Hematopoietic multipotent progenitor cell treated with erythropoietin and hydrocortisone succinate and interleukin-3 and kit ligand, for 4 days (in vitro differentiated cells): Measurements from ENCODE around the gene ARL4D.
"Not testable (repeated sequence)": the region's sequence is repeated elsewhere in the genome, so short reads cannot be mapped to it uniquely, and the experiment has no call there.

Experiments
- DNase-seq: peaks from one replicate; pipeline ENCODE4 v3.0.0-alpha.2; 2015

ARL4D gene

DNA sequence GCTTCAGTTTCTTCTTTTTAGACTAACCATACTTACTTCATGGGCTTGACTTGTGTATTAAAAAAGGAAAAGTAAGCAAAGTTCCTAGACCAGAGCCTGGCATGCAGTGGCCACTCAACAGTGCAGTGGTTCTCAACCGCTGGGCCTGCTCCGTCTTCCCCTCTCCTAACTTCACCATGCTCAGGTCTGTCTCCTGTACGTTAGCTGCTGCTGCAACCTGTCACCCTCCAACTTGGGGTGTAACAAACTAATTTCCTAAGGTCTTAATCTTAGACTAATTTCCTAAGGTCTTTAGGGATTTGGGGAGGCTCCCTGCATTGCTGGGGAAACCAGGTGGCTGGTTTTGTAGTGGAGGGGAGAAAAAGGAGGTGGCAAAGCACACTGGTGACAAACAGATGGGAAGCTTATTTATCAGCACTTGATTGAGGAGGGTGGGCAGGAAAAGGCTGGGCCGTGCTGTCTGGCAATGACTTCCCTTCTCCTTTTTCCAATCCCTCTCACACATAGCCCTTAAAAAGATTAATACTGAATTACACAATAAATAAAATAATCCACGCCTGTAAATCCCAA, 2.2 kb upstream of the ARL4D start:
- DNase-seq, result peak; percentile 27

DNA sequence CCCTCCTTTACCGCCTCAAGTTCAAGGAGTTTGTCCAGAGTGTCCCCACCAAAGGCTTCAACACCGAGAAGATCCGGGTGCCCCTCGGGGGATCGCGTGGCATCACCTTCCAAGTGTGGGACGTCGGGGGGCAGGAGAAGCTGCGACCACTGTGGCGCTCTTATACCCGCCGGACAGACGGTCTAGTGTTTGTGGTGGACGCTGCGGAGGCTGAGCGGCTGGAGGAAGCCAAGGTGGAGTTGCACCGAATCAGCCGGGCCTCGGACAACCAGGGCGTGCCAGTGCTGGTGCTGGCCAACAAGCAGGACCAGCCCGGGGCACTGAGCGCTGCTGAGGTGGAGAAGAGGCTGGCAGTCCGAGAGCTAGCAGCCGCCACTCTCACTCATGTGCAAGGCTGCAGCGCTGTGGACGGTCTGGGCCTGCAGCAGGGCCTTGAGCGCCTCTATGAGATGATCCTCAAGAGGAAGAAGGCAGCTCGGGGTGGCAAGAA, 1.1 kb downstream of the ARL4D start:
- no peak for DNase-seq

DNA sequence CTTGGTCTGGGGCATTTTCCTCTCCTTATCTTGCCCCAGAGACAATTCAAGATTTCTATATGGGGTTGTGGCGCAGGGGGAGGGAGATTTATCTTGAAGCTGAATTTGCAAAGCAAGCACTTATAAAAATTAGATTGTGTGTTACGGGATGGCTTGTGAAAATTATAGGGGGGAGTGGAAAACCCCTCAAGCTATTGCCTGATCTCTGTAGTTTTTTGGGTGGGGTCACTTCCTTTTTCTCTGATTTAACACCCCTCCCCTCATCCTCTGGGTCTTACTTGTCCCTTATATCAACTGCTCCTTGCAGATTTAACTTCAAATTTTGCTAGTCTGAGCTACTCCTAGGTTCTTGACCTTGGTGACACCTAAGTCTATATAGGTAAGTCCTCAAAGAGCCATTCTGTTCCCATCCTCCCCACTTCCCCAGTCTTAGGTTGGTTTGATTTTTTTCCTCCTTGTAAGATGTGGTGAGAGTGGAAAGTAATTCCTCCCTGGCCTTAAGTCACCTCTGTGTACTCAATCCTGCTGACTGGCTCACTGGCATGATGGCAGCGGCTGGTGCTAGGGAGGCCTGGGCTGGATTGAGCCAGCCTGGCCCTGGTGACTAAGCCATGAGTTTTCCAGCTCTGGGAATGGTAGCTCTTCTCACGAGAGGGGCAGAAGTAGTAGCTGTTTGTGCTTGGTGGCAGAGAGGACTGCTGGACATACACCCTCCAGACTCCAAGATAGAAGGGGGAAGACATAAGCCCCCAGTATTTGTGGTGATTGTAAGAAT, 2.3 kb downstream of the ARL4D start:
- no peak for DNase-seq

DNA sequence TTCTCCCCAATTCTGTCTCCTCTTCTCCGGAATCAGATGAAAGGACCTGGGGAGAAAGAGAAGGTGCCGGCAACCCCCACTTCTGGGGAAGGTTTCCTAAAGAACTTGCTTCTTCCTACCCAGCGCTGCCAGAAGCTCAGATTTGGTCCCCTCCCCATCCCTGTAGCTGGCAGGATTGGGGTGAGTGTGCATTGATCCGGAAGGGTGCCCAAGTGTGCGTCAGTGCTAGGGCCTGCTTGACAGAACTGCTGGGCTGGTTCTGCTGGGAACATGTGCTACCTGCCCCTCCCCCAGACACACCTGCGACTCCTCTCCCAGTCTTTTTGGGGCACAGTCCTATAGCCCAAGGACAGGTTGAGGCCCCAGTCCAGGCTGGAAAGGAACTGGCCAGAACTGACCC, 3.3 kb downstream of the ARL4D start:
- no peak for DNase-seq

DNA sequence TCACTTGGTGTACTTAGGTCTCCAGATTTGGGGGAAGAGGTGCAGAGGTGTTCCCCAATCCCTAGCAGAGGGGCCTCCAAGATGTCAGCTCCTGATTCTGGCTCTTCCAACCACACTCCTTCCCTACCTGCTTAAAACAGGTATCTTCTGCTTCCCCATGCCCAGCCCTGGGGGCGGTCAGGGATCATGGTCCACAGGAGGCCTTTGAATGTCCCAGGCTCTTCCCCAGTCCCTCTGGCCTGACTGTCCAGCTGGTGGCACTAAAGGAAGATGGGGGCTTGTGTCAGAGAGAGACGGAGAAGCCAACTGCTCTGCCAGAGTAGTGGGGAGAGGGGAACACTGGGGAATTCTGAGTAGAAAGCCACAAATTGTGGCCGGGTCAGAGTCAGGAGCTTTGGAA, 3.8 kb downstream of the ARL4D start:
- no peak for DNase-seq

DNA sequence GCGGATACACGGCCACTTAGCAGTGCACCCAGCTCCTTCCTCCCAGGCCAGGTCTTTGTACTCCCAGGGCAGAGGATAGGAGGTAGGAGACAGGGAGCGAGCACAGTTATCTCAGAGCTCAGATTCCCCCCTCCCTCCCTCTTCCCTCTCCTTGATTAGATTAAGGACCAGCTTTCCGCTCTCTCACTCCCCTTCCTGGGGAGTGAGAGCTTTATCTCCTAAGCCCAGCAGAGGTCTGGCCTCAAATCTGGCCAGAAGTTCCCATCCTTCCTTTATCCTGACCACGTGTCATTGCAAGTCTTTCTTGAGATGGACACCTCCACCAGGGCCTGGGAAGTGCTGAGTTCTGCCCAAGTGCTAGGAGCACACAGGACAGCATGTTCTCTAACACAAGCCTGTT, 5.1 kb downstream of the ARL4D start:
- DNase-seq, result peak; percentile 24

DNA sequence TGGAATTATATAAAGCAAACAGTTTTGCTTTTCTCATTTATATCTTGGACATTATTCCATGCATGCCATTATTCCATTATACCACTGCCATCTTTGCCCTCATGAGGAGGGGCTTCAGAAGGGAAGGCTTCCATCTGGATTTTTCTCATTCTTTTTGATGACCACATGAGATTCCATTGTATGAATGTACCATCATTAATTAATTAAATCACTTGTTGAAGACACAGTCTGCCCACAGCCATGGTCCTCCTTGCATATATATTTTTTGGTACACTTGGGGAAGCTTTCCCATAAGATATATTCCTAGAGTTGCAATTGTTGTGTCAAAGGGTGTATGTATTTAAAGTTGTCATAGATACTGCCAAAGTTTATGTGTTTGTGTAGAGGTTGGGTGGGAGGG, 7.1 kb downstream of the ARL4D start:
- DNase-seq, result no peak

DNA sequence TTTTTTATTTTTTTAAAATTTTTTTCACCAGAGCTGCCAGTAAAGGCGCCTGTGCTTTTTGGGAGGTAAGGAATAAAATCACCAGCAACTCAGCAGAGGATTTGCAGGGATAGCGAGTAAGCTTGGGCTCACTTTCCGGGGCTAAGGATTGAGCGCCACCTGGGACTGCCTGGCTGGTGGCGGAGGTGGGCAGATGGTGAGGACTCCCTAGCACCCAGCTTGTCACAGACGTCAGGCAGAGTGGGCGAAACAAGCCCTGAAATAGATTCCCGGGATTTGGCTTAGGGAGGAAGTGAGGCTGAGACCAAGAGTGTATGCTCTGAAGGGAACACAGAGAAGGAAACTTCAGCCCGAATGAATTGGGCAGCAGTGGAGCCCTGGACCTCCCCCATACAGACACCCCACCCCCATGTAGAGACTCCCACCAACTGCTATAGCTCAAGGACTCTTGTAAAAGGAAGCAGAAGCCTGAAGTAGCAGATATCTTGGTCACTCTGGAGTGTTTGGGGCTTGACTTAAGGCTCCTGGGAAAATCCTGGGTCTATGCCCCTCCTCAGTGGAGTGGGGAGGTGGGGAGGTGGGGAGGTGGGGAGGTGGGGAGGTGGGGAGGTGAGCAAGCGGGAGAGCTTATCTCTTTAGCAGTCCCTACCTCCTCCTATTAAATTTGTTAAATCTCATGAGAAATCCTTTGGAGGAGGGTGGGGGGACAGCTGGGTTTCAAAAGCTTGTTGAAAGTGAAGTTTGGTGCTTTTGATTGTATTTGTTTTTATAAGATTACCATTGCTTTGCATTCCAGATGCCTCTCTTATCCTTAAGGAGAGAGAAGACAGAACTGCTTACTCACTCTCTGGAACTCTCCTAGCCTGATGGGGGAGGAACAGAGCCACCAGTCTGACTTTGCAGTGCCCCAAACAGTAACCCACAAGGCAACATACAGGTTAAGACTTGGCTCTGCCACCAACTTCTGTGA, 8.2 kb downstream of the ARL4D start:
- no peak for DNase-seq

DNA sequence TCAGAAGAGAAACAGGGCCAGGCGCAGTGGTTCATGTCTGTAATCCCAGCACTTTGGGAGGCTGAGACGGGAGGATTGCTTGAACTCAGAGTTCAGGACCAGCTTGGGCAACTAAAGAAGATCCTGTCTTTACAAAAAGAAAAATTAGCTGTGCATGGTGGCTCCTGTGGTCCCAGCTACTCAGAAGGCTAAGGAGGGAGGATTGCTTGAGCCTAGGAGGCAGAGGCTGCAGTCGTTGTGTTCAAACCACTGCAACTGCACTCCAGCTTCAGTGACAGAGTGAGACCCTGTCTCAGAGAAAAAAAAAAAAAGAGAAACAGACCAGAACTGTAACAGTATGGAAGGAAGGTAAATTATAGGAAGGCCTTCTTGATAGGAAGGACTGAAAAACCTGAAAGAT, 10.3 kb downstream of the ARL4D start:
- no peak for DNase-seq

DNA sequence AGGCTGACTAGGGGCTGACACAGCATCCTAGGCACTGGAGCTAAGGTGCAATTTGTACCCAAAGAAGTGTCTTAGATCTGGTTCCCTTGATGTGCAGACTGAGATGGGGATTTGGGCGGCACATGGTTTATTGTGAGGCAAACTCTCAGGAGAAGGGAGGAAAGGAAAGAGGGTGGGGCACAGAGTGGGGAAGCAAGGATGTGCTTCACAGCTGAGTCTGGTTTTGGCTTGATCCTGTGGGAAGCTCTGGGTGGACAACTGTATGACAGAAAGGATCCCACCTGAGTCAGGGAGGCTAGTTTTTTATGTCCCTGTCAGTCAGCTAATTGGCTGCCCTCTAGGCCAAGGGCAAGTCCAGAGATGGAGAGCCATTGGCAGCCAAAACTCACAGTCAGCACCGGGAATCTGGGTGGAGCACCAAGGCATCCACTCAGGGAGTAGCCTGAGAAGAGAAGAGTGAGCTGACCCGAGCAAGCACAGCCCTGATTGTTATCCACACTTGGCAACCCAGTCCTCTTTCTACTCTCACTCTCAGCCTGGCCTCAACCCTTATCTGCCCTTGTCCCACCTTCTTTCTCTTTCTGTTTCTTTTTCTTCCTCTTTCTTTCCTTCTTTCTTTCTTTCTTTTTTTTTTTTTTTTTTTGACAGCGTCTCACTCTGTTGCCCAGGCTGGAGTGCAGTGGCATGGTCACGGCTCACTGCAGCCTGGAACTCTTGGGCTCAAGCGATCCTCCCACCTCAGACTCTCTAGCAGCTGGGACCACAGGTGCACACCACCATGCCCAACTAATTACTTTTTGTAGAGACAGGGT, 12.0 kb downstream of the ARL4D start:
- peak; percentile 28 for DNase-seq

DNA sequence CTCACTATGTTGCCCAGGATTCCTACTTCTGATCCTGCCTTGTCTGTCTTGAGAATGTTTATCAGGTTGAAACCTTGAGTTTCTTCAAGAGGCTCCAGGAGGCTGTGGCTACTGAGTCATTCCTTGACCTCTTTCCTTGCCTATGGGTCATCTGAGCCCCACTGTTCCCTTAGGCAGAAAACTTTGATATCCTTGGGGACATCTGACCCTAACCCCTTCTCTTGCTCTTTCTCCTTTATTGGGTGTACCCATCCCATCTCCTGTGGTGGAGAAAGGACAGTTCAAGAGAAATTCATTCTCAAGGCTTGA, 12.5 kb downstream of the ARL4D start:
- no peak for DNase-seq

DNA sequence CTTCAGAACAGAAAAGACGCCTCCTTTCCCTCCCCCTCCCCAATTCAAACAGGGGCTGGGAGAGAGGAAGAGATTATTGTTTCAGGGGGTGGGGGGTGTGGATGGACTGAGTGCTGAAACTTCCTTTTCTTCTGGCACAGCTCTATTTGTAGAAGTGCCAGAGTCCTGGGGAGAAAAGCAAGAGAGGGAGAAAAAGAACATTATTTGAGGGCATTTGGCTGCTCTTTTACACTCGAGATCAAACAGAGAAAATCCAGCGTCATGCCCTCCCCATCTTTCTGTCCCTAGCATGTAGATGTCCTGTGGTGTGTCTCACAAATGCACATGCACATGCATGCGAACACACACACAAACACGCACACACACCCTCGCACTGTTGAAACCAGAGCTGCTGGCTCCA, 13.0 kb downstream of the ARL4D start:
- no peak for DNase-seq

DNA sequence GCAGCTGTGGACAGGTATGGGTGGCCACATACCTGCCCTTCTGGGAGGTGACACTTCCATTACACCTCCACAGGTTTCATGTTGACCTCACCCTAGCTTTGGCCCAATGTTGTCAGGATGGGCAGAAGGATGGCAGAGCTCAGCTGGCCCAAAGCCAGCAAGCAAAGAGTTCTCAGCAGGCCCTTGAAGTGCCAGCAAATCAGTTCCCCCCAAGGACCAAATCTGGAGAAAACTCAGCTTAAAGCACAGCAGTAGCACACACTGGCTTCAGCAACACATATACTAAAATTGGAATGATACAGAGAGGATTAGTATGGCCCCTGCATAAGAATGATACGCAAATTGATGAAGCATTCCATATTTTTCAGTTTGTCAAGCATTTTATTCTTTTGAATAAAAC, 13.4 kb downstream of the ARL4D start:
- no peak for DNase-seq

DNA sequence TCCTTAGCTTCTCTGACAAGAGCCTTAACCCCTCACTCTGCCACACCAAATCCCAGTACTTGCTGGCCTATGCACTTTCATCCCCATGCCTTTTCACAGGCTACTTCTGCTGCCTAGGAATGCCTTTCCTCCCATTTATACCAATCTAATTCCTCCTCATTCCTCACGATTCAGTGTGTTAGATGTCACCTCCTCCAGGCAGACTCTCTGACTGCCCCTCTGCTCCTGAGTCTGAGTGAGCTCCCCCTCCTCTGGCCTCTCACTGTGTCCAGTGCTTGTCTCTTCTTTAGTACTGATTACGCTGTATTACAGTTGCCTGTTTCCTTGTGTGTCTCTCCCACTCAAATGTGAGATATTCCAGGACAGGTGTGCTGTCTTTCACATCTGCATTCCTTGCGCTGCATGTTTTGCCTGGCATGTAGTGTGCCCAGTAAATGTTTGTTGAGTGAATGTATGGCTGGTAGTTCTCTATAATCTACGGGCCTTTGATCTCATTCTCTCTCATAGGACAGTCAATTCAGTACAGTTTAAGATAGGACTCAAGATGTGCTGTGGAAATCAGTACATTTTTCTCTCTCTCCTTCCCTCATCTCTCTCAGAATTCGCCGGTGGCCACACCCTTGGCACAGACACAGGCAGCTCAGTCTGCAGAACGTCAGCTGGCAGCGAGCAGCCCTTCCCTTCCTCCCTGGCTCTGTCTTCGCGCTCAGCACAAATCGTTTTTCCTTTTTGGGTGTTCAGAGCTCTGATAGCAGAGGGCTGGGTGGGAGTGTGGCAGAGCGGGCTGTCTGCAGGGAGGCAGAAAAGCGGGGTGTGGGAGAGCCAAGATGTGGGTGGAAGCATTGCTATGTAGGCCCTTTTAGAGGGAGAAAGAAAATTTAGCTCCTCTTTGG, 18.5 kb downstream of the ARL4D start:
- peak; percentile 55 for DNase-seq

DNA sequence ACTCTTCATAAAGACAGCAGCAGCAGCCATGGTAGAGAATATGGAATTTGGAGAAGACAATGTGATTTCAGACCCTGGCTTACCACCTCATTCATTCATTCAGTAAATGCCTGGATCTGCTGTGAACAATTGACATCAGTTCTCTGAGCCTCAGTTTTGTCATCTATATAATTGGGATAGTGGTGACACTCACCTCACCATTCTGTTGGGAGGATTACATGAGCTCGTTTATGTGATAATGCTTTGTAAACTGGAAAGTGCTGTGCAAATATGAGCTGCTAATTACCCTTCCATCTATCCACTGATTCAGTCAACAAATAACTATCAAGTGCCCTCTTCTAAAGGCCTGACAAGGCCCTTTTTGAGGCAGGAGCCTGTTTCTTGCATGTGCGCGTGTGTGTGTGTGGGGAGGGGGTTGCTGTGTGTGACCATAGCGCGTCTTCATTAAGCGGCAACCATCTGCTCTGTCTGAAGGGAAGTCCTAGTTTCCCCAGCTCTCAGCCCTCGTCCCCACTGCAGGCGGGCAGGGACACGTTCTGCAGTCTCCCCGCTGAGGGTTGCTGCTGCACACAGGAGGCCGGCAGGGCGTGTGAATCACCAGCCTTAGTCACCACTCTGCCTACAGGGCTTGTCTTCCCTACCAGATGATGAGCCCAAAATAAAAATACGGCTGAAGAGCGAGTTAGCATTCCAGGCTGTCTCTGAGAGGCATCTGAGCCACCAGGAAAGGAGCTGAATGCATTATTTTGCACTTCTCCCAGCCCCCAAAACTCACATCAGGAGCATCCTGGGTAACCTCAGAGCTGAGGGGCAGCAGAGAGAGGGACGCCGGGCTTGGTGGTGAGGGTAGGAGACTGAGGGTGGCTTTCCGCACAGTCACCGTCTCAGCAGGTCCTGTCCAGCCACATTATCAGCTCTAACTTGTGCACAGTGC, 19.9 kb downstream of the ARL4D start:
- DNase-seq, result peak; percentile 53

DNA sequence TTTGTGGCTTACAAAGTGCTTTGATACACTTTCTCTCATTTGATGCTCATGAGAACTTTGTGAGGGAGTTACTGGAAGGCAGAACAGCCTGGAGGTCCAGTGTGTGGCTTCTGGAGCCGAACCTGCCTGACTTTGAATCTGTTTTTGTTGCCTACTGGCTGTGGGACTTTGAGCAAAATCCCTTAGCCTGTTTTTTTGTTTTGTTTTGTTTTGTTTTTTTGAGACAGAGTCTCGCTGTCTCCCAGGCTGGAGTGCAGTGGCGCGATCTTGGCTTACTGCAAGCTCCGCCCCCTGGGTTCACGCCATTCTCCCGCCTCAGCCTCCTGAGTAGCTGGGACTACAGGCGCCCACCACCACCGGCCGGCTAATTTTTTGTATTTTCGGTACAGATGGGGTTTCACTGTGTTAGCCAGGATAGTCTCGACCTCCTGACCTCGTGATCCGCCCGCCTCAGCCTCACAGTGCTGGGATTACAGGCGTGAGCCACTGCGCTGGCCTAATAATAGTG, 20.6 kb downstream of the ARL4D start:
- not testable (repeated sequence) for DNase-seq

DNA sequence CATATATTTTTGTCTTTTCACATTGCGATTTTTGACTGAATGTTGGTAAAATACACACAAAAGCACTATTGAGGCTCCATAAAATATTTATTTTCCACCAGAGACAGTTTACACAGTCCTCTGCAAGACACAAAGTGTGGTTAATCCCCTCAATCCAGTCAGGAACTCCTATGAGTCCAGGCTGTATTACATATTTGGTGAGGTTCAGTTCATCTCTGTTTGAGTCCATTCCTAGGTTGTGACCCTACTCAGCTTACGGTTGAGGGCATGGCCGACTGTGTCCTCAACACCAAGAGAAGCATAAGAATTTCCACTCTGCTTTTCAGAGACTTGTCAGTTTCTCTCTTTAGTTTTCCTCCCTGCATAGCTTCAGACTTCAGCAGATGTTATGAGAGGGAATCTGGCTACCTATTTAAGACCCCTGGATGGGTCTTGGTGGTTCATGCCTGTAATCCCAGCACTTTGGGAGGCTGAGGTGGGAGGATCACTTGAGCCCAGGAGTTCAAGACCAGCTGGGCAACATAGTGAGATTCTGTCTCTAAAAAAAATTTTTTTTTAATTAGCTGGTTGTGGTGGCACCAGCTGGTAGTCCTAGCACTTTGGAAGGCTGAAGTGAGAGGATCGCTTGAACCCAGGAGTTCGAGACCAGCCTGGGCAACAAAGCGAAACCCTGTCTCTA, 25.1 kb downstream of the ARL4D start:
- DNase-seq, result no peak

DNA sequence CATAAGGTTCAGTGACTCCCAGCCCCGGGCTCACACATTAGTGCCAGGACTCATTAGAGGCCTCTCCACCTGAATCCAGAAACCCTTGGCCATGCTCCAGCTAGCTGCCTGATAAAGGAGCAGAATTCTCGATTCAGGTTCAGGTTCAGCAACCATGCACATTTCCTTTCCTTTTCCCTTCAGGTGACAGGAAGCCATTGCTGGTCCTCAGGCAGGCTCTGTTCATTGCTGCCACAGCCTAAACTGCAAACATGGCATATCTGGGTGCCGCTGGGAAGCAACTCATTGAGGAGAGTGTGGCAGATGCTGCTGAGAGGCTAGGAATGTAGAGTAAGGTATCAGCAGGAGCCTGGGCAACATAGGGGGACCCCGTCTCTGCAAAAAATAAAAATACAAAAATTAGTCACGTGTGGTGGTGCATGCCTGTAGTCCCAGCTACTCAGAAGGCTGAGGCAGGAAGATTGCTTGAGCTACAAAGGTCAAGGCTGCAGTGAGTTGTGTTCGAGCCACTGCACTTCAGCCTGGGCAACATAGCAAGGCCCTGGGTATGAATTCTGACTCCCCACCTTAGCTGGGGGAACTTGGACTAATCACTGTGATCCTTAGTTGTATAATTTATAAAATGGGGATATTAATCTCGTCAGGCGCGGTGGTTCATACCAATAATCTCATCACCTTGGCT, 28.7 kb downstream of the ARL4D start:
- DNase-seq, result no peak

DNA sequence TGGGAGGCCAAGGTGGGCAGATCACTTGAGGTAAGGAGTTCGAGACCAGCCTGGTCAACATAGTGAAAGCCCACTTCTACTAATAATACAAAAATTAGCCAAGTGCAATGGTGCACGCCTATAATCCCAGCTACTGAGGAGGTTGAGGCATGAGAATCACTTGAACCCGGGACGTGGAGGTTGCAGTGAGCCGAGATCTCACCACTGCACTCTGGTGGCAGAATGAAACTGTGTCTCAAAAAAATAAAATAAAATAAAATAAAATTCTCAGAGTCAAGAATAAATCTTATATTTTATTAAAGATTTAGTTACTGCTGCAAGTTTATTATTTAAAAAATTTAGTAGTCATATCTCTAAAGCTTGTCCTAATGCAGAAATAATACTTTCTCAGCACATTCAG, 29.7 kb downstream of the ARL4D start:
- peak; percentile 10 for DNase-seq
